Stimulated activated CD8-positive, alpha-beta memory T cell treated with anti-CD3 and anti-CD28 coated beads, Interleukin-7, amount 100 ng/mL, for 4 hours (primary cell): Measurements from ENCODE around the gene BIRC6.
A peak's percentile ranks its signal among the peaks of the same experiment; 100 is the strongest.
"Not testable (repeated sequence)": the region's sequence is repeated elsewhere in the genome, so short reads cannot be mapped to it uniquely, and the experiment has no call there.

Source experiments
- DNase-seq, 2 donors: peaks; one replicate each; pipeline ENCODE4 v3.0.0-alpha.2; 2020; ENCODE audit warnings: low read depth in 2 of 2

Gene BIRC6

GRCh38 chr2:32356681-32357317 lies at the start of gene BIRC6:
TSS of gene BIRC6 (plus strand) at chr2:32357023. CDS start at chr2:32357162, 139 bp downstream.
- DNase-seq = peak; percentile 84 to 92

- DNase-seq = no peak
Observed at GRCh38 chr2:32310577-32310976, 46.2 kb upstream of the BIRC6 start.

GRCh38 chr2:32314886-32315285 lies 41.9 kb upstream of the BIRC6 start:
- no peak for DNase-seq

- DNase-seq = not testable (repeated sequence)
Observed at GRCh38 chr2:32328679-32329078, 28.1 kb upstream of the BIRC6 start.

GRCh38 chr2:32329180-32329980 lies 27.4 kb upstream of the BIRC6 start:
- not testable (repeated sequence) for DNase-seq

- no peak for DNase-seq
Observed at GRCh38 chr2:32330136-32330535, 26.7 kb upstream of the BIRC6 start.

GRCh38 chr2:32342801-32343200 lies 14.0 kb upstream of the BIRC6 start:
- DNase-seq = no peak

- not testable (repeated sequence) for DNase-seq
Observed at GRCh38 chr2:32350797-32351196, 6.0 kb upstream of the BIRC6 start.

GRCh38 chr2:32355976-32356680 lies 695 bp upstream of the BIRC6 start:
- DNase-seq = peak in 1 of 2 donors; percentile 0

GRCh38 chr2:32357318-32358110 lies 691 bp downstream of the BIRC6 start:
- DNase-seq = peak; percentile 5 to 7

GRCh38 chr2:32358111-32358482 lies 1.3 kb downstream of the BIRC6 start:
- peak in 1 of 2 donors; percentile 2 for DNase-seq

- no peak for DNase-seq
Observed at GRCh38 chr2:32360416-32360815, 3.6 kb downstream of the BIRC6 start.

GRCh38 chr2:32362997-32363396 lies 6.2 kb downstream of the BIRC6 start:
- DNase-seq = not testable (repeated sequence)

GRCh38 chr2:32363597-32363996 lies 6.8 kb downstream of the BIRC6 start:
- no peak for DNase-seq

- not testable (repeated sequence) for DNase-seq
Observed at GRCh38 chr2:32364290-32364689, 7.5 kb downstream of the BIRC6 start.

GRCh38 chr2:32365679-32366078 lies 8.9 kb downstream of the BIRC6 start:
- not testable (repeated sequence) for DNase-seq

GRCh38 chr2:32366595-32366994 lies 9.8 kb downstream of the BIRC6 start:
- no peak for DNase-seq

GRCh38 chr2:32369222-32369621 lies 12.4 kb downstream of the BIRC6 start:
- no peak for DNase-seq

- not testable (repeated sequence) for DNase-seq
Observed at GRCh38 chr2:32370942-32371341, 14.1 kb downstream of the BIRC6 start.

GRCh38 chr2:32372519-32373182 lies 15.8 kb downstream of the BIRC6 start:
- DNase-seq = no peak

GRCh38 chr2:32375228-32375892 lies 18.5 kb downstream of the BIRC6 start:
- no peak for DNase-seq
